HepG2 (cell line): Measurements from ENCODE around the gene UNG. TPM values are rescaled to one million over a fixed set of nuclear protein-coding genes. Genes with fewer than 3 reads are reported as not detected.
"Not testable (repeated sequence)": the region's sequence is repeated elsewhere in the genome, so short reads cannot be mapped to it uniquely, and the experiment has no call there.

ENCODE experiments used
- ATAC-seq: fragments of 200-7000 bp; cut with Tn5 transposase; 3 replicates; pipeline ENCODE4 v1.9.1; 2020; ENCODE audit warnings: mild to moderate bottlenecking, moderate library complexity
- BruUV-seq: library from RNA; stranded (reverse); fragments of 400-500 nt; replicated peaks from 2 replicates; lab custom pipeline; 2021; lab: Mats Ljungman, UMichigan
- CTCF ChIA-PET: fragments of 300-600 bp; formaldehyde crosslinking; extraction: SDS; loops from one replicate; lab custom pipeline; 2021; ENCODE audit warnings: low total read pairs, inconsistent platforms, low intra/inter-chr PET ratio; lab: Yijun Ruan, JAX
- POLR2A ChIA-PET: fragments of 350-600 bp; sonication (Branson Sonifier 250); formaldehyde crosslinking; loops from one replicate; lab custom pipeline; 2020; ENCODE audit warnings: antibody characterized with exemption, inconsistent platforms; lab: Yijun Ruan, JAX
- DNase-seq: peaks from one replicate; pipeline ENCODE4 v3.0.0-alpha.2; 2015; ENCODE audit warnings: low spot score
- FAIRE-seq: peaks from 3 replicates; lab custom pipeline; 2011; peaks lifted over from hg19 to GRCh38; lab: Jason Lieb, UNC
- H2AFZ ChIP-seq: one replicate; pipeline ENCODE4 v1.6.1; 2011; ENCODE audit warnings: low read length, inconsistent platforms
- H3K27ac ChIP-seq: fragments of 300-600 bp; 3 replicates; pipeline ENCODE4 v1.8.0; 2011; ENCODE audit warnings: mixed run types, mild to moderate bottlenecking, mixed read lengths, low read length, inconsistent platforms; ENCODE audit not compliant: insufficient read depth; ENCODE audit errors: extremely low read length
- H3K27me3 ChIP-seq, 2 experiments: fragments of 200-600 bp in 1 of 2; 2 replicates in 1 of 2; 3 replicates in 1 of 2; pipeline versions ENCODE4 v1.6.0 to v1.8.0; 2011; ENCODE audit warnings: low read length in 2 of 2, mild to moderate bottlenecking in 2 of 2, moderate library complexity in 2 of 2, inconsistent platforms in 1 of 2; ENCODE audit not compliant: insufficient read depth in 2 of 2, control insufficient read depth in 1 of 2
- H3K36me3 ChIP-seq, 2 experiments: fragments of 200-600 bp in 1 of 2; replicated peaks in 1 of 2; 2 replicates in 1 of 2; 3 replicates in 1 of 2; pipeline versions ENCODE4 v1.5.1 to v1.8.0; 2011; ENCODE audit warnings: low read length in 2 of 2, inconsistent platforms in 1 of 2; ENCODE audit not compliant: insufficient read depth in 2 of 2, control insufficient read depth in 1 of 2
- H3K4me1 ChIP-seq: 2 replicates; pipeline ENCODE4 v1.5.1; 2012; ENCODE audit warnings: low read length, inconsistent platforms; ENCODE audit not compliant: insufficient read depth
- H3K4me2 ChIP-seq: 2 replicates; pipeline ENCODE4 v1.6.0; 2011; ENCODE audit warnings: low read depth, low read length, inconsistent platforms
- H3K4me3 ChIP-seq, 3 experiments: fragments of 200-600 bp in 1 of 3; sonication (generic), shearing (Covaris generic) in 1 of 3; replicated peaks in 1 of 3; 2 replicates each; pipeline ENCODE4 v1.5.1; 2011 to 2016; ENCODE audit warnings: low read length in 3 of 3, inconsistent platforms in 2 of 3, low read depth in 2 of 3, mild to moderate bottlenecking in 2 of 3, control low read depth in 1 of 3, mixed read lengths in 1 of 3; ENCODE audit not compliant: insufficient read depth in 1 of 3
- H3K79me2 ChIP-seq: one replicate; pipeline ENCODE4 v1.6.1; 2011; ENCODE audit warnings: low read length, inconsistent platforms; ENCODE audit not compliant: insufficient read depth
- H3K9ac ChIP-seq: 2 replicates; pipeline ENCODE4 v1.6.0; 2011; ENCODE audit warnings: mild to moderate bottlenecking, low read depth, low read length, inconsistent platforms; ENCODE audit not compliant: insufficient read depth
- H3K9me3 ChIP-seq: 2 replicates; pipeline ENCODE4 v1.5.1; 2012; ENCODE audit warnings: mild to moderate bottlenecking, low read length
- H4K20me1 ChIP-seq: 2 replicates; pipeline ENCODE4 v1.6.0; 2011; ENCODE audit warnings: inconsistent platforms, mild to moderate bottlenecking, low read length, moderate library complexity; ENCODE audit not compliant: insufficient read depth
- CBX1 ChIP-seq: IDR thresholded peaks from one replicate; pipeline ENCODE4 v1.6.1; 2016; ENCODE audit warnings: antibody characterized with exemption, low read depth
- EZH2 ChIP-seq: conservative IDR thresholded peaks from 2 replicates; pipeline ENCODE4 v1.6.1; 2012; ENCODE audit warnings: mild to moderate bottlenecking, low read depth, low read length, moderate library complexity
- FOXK1 ChIP-seq: sonication (generic); formaldehyde crosslinking; IDR thresholded peaks from 2 replicates; pipeline ENCODE4 v1.4.0; 2020; ENCODE audit warnings: low read depth, missing genetic modification reagents, borderline replicate concordance
- NCOA2 ChIP-seq: sonication (generic); formaldehyde crosslinking; IDR thresholded peaks from 2 replicates; pipeline ENCODE4 v1.8.0; 2022; ENCODE audit warnings: inconsistent platforms
- ZHX2 ChIP-seq, 2 experiments: sonication (generic) in 1 of 2; formaldehyde crosslinking in 1 of 2; IDR thresholded peaks; 2 replicates each; pipeline versions ENCODE4 v1.6.1 to v1.9.0; 2014 to 2022; ENCODE audit warnings: antibody characterized with exemption in 1 of 2, borderline replicate concordance in 1 of 2, inconsistent platforms in 1 of 2, low read depth in 1 of 2, missing genetic modification reagents in 1 of 2
- ZKSCAN5 ChIP-seq: sonication (generic); formaldehyde crosslinking; IDR thresholded peaks from 2 replicates; pipeline ENCODE4 v1.5.1; 2020; ENCODE audit warnings: mild to moderate bottlenecking, missing genetic modification reagents
- ZNF431 ChIP-seq: sonication (generic); formaldehyde crosslinking; IDR thresholded peaks from 2 replicates; pipeline ENCODE4 v1.9.0; 2022; ENCODE audit warnings: missing genetic modification reagents, low read depth, mild to moderate bottlenecking, borderline replicate concordance
- ZNF552 ChIP-seq: sonication (generic); formaldehyde crosslinking; IDR thresholded peaks from 2 replicates; pipeline ENCODE4 v1.9.0; 2022; ENCODE audit warnings: missing genetic modification reagents, mild to moderate bottlenecking, borderline replicate concordance
- WGBS: methylation state at CpG from one replicate; pipeline ENCODE4 v1.1.6; 2017; ENCODE audit warnings: low lambda C conversion rate; 5-methylcytosine and 5-hydroxymethylcytosine counted together
- in situ Hi-C: cut with HindIII; loops from 2 replicates; pipeline ENCODE4 v1.10.0; 2017; ENCODE audit warnings: low pct_unique_long_range_greater_than_20kb; ENCODE audit not compliant: extremely low pct_ligation_motif_present
- intact Hi-C: fragments of 100-400 bp; cut with micrococcal nuclease; formaldehyde crosslinking; loops from one replicate; pipeline ENCODE4 v1.10.0; 2022; ENCODE audit not compliant: unreplicated experiment
- polyA plus RNA-seq, 8 experiments: library from polyadenylated mRNA; depleted of rRNA in 3 of 8; stranded (reverse) in 7 of 8; unstranded in 1 of 8; fragments of >200 nt; fragmentation: Illumina TruSeq in 4 of 8; extraction: Trizol in 4 of 8; gene quantifications; 2 replicates each; pipeline versions ENCODE4 v1.2.1 to v1.2.3, GENCODE V29; 2011 to 2016; ENCODE audit warnings: low read depth in 4 of 8, missing spikeins in 1 of 8, mixed read lengths in 1 of 8; ENCODE audit not compliant: insufficient read depth in 1 of 8
- total RNA-seq, 5 experiments: library from RNA; depleted of rRNA; stranded (reverse); fragments of >200 nt; fragmentation: Illumina TruSeq; extraction: Trizol; gene quantifications; 2 replicates each; pipeline ENCODE4 v1.2.3, GENCODE V29; 2016; ENCODE audit warnings: low read depth in 1 of 5
- TF ChIP-seq, protein P1 (sequence below): sonication (generic); formaldehyde crosslinking; IDR thresholded peaks from 2 replicates; pipeline ENCODE4 v1.5.0; 2020; ENCODE audit warnings: missing genetic modification reagents, mild to moderate bottlenecking, borderline replicate concordance
- TF ChIP-seq, protein P2 (sequence below): sonication (generic); formaldehyde crosslinking; conservative IDR thresholded peaks from 2 replicates; pipeline ENCODE4 v1.5.0; 2020; ENCODE audit warnings: missing genetic modification reagents

Gene UNG
- total and polyA plus RNA-seq, 2 of the 13 experiments (the other 11 are each of a cell fraction or from before 2014, with no cell fraction given): 23.3 to 114 TPM

- H3K4me2 ChIP-seq, POLR2A ChIA-PET, H3K4me3 ChIP-seq, H2AFZ ChIP-seq, H4K20me1 ChIP-seq, FAIRE-seq, DNase-seq, H3K27ac ChIP-seq, H3K79me2 ChIP-seq, CTCF ChIA-PET, in situ Hi-C loops, H3K9me3 ChIP-seq, H3K27me3 ChIP-seq, H3K36me3 ChIP-seq, BruUV-seq, H3K9ac ChIP-seq, ATAC-seq, intact Hi-C loops: not testable (repeated sequence)
- WGBS: 95% methylated on average over 1 of the region's 1 CpG
- peaks cover 14% of the 10 kb centered on the region for H3K4me1 ChIP-seq
Observed at GRCh38 chr12:109147126-109147525, 49.7 kb downstream of the UNG start.

- no peak overlapping the region for H2AFZ ChIP-seq
- ChIA-PET CTCF (no interaction called here), POLR2A (no interaction called here)
- H3K36me3 ChIP-seq: no peaks in the 10 kb centered on the region
- ATAC-seq (no peak), FAIRE-seq (no peak), DNase-seq (no peak)
- in situ Hi-C loops (no loop called here), intact Hi-C loops (no loop called here)
- BruUV-seq: no TSS peak
- H3K79me2 ChIP-seq: no peaks in the 10 kb centered on the region
- no peak overlapping the region for H3K4me2 ChIP-seq
- 74% methylated on average over 2 of the region's 2 CpGs for WGBS
- H3K27ac ChIP-seq: no peak overlapping the region
- no peak overlapping the region for H3K9ac ChIP-seq
- H4K20me1 ChIP-seq: no peaks in the 10 kb centered on the region
- H3K27me3 ChIP-seq: no peaks in the 10 kb centered on the region
- H3K4me1 ChIP-seq: peaks cover 14% of the 10 kb centered on the region
- no peak overlapping the region for H3K4me3 ChIP-seq
- no peaks in the 10 kb centered on the region for H3K9me3 ChIP-seq
- TF ChIP-seq NCOA2 (CRISPR knock-in tag): no peak
- TF ChIP-seq ZNF552 (CRISPR knock-in tag): no peak
- TF ChIP-seq, protein P1, sequence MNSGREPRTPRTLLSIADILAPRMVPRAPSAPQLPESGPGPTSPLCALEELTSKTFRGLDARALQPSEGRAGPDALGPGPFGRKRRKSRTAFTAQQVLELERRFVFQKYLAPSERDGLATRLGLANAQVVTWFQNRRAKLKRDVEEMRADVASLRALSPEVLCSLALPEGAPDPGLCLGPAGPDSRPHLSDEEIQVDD (CRISPR knock-in tag): no peak
- no peak for TF ChIP-seq ZHX2 (IDR thresholded peaks at IDR 0.05; ENCODE audit: low read depth)
- TF ChIP-seq ZHX2 (CRISPR knock-in tag; IDR thresholded peaks at IDR 0.05; ENCODE audit: borderline replicate concordance): no peak
- TF ChIP-seq EZH2: no peak
- no peak for TF ChIP-seq CBX1
- TF ChIP-seq, protein P2, sequence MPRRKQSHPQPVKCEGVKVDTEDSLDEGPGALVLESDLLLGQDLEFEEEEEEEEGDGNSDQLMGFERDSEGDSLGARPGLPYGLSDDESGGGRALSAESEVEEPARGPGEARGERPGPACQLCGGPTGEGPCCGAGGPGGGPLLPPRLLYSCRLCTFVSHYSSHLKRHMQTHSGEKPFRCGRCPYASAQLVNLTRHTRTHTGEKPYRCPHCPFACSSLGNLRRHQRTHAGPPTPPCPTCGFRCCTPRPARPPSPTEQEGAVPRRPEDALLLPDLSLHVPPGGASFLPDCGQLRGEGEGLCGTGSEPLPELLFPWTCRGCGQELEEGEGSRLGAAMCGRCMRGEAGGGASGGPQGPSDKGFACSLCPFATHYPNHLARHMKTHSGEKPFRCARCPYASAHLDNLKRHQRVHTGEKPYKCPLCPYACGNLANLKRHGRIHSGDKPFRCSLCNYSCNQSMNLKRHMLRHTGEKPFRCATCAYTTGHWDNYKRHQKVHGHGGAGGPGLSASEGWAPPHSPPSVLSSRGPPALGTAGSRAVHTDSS: no peak
- no peak for TF ChIP-seq ZNF431 (CRISPR knock-in tag)
- no peak for TF ChIP-seq FOXK1 (CRISPR knock-in tag)
- TF ChIP-seq ZKSCAN5: no peak
Observed at GRCh38 chr12:109147954-109148353, 50.6 kb downstream of the UNG start.
